ENCODE measurements around the gene RYK. TPM values are rescaled to one million over a fixed set of nuclear protein-coding genes. Genes with fewer than 3 reads are reported as not detected.

RYK gene
- polyA plus RNA-seq, 1 donor (not counting 4 experiments of a cell fraction or from before 2014, with no cell fraction given), result 82.1 TPM

- no peak for DNase-seq (ENCODE audit: low read depth, low spot score)
- Histone ChIP-seq H3K4me2 (ENCODE audit: control insufficient read depth, extremely low read depth, insufficient read depth, low read depth, low read length) (no peak overlapping the region), H3K27ac (ENCODE audit: control insufficient read depth, insufficient read depth, low read length) (no peak overlapping the region), H2AFZ (ENCODE audit: control insufficient read depth, low read length) (no peak overlapping the region), H3K4me1 (ENCODE audit: control insufficient read depth, extremely low read depth, insufficient read depth, low read length) (no peaks in the 10 kb centered on the region), H3K27me3 (ENCODE audit: control insufficient read depth, extremely low read depth, insufficient read depth, low read length) (no peaks in the 10 kb centered on the region), H3K9me3 (ENCODE audit: control insufficient read depth, low read depth, low read length) (no peaks in the 10 kb centered on the region), H3K36me3 (ENCODE audit: control insufficient read depth in 2 of 2, extremely low read depth in 1 of 2, insufficient read depth in 2 of 2, low read length in 2 of 2) (no peaks in the 10 kb centered on the region), H4K20me1 (ENCODE audit: control insufficient read depth, extremely low read depth, insufficient read depth, low read length) (no peaks in the 10 kb centered on the region), H3K4me3 (ENCODE audit: control insufficient read depth in 2 of 3, extremely low read depth in 1 of 3, insufficient read depth in 2 of 3, low read depth in 1 of 3, low read length in 3 of 3) (no peak overlapping the region), H3K9ac (ENCODE audit: control insufficient read depth, extremely low read depth, insufficient read depth, low read length) (no peak overlapping the region), H3K79me2 (ENCODE audit: control insufficient read depth, insufficient read depth, low read length) (no peaks in the 10 kb centered on the region), H3K9me1 (ENCODE audit: control insufficient read depth, extremely low read depth, insufficient read depth, low read length) (no peaks in the 10 kb centered on the region)
- dilution Hi-C loops (cut with MboI; ENCODE audit: extremely low pct_ligation_motif_present, low sequenced_read_pairs), result no loop called here
- TF ChIP-seq CTCF (optimal IDR thresholded peaks at IDR 0.05 in 1 of 3, IDR thresholded peaks at IDR 0.05 in 1 of 3, conservative IDR thresholded peaks at IDR 0.05 in 1 of 3; ENCODE audit: extremely low read depth in 1 of 3, insufficient read depth in 2 of 3, low read length in 3 of 3) (no peak), EZH2 (IDR thresholded peaks at IDR 0.05; ENCODE audit: low read length) (no peak)
- no peak for FAIRE-seq
Observed at GRCh38 chr3:134281912-134282658, 31.4 kb upstream of the RYK start.

GRCh38 chr3:134279466-134279865, 28.8 kb upstream of the RYK start:
- no peaks in the 10 kb centered on the region for H4K20me1 ChIP-seq (ENCODE audit: control insufficient read depth, extremely low read depth, insufficient read depth, low read length)
- DNase-seq (ENCODE audit: low read depth, low spot score) (no peak), FAIRE-seq (no peak)
- no peaks in the 10 kb centered on the region for H3K27me3 ChIP-seq (ENCODE audit: control insufficient read depth, extremely low read depth, insufficient read depth, low read length)
- no peaks in the 10 kb centered on the region for H3K36me3 ChIP-seq (ENCODE audit: control insufficient read depth in 2 of 2, extremely low read depth in 1 of 2, insufficient read depth in 2 of 2, low read length in 2 of 2)
- H2AFZ ChIP-seq (ENCODE audit: control insufficient read depth, low read length), result no peak overlapping the region
- H3K4me2 ChIP-seq (ENCODE audit: control insufficient read depth, extremely low read depth, insufficient read depth, low read depth, low read length), result no peak overlapping the region
- no peaks in the 10 kb centered on the region for H3K79me2 ChIP-seq (ENCODE audit: control insufficient read depth, insufficient read depth, low read length)
- no peaks in the 10 kb centered on the region for H3K4me1 ChIP-seq (ENCODE audit: control insufficient read depth, extremely low read depth, insufficient read depth, low read length)
- no peak overlapping the region for H3K9ac ChIP-seq (ENCODE audit: control insufficient read depth, extremely low read depth, insufficient read depth, low read length)
- no peaks in the 10 kb centered on the region for H3K9me3 ChIP-seq (ENCODE audit: control insufficient read depth, low read depth, low read length)
- TF ChIP-seq EZH2 (IDR thresholded peaks at IDR 0.05; ENCODE audit: low read length) (no peak), CTCF (optimal IDR thresholded peaks at IDR 0.05 in 1 of 3, IDR thresholded peaks at IDR 0.05 in 1 of 3, conservative IDR thresholded peaks at IDR 0.05 in 1 of 3; ENCODE audit: extremely low read depth in 1 of 3, insufficient read depth in 2 of 3, low read length in 3 of 3) (no peak)
- no peak overlapping the region for H3K27ac ChIP-seq (ENCODE audit: control insufficient read depth, insufficient read depth, low read length)
- dilution Hi-C loops (cut with MboI; ENCODE audit: extremely low pct_ligation_motif_present, low sequenced_read_pairs), result no loop called here
- no peak overlapping the region for H3K4me3 ChIP-seq (ENCODE audit: control insufficient read depth in 2 of 3, extremely low read depth in 1 of 3, insufficient read depth in 2 of 3, low read depth in 1 of 3, low read length in 3 of 3)
- H3K9me1 ChIP-seq (ENCODE audit: control insufficient read depth, extremely low read depth, insufficient read depth, low read length), result no peaks in the 10 kb centered on the region
